HEK293 (cell line): ENCODE data around the gene TANC1.

Experiments used
- GFI1B ChIP-seq: fragments of 450-650 bp; formaldehyde crosslinking; IDR thresholded peaks from 2 replicates; pipeline ENCODE4 v1.5.1; 2016; ENCODE audit warnings: missing biosample characterization, missing genetic modification characterization
- MYNN ChIP-seq: fragments of 450-650 bp; formaldehyde crosslinking; IDR thresholded peaks from 2 replicates; pipeline ENCODE4 v1.5.1; 2016; ENCODE audit warnings: missing biosample characterization, missing genetic modification characterization, borderline replicate concordance
- ZBTB20 ChIP-seq: fragments of 450-650 bp; formaldehyde crosslinking; IDR thresholded peaks from 2 replicates; pipeline ENCODE4 v1.5.1; 2016; ENCODE audit warnings: missing biosample characterization, missing genetic modification characterization
- ZBTB7A ChIP-seq: fragments of 450-650 bp; formaldehyde crosslinking; IDR thresholded peaks from 2 replicates; pipeline ENCODE4 v1.5.1; 2016; ENCODE audit warnings: low read depth, missing biosample characterization, missing genetic modification characterization
- ZFHX2 ChIP-seq: fragments of 450-650 bp; formaldehyde crosslinking; conservative IDR thresholded peaks from 2 replicates; pipeline ENCODE4 v1.5.1; 2016; ENCODE audit warnings: missing biosample characterization, missing genetic modification characterization
- ZNF341 ChIP-seq: fragments of 450-650 bp; formaldehyde crosslinking; IDR thresholded peaks from 2 replicates; pipeline ENCODE4; 2016; ENCODE audit warnings: low read depth, missing biosample characterization, missing genetic modification characterization
- ZNF544 ChIP-seq: fragments of 450-650 bp; formaldehyde crosslinking; IDR thresholded peaks from 2 replicates; pipeline ENCODE4 v1.5.0; 2017; ENCODE audit warnings: missing biosample characterization, missing genetic modification characterization
- ZNF707 ChIP-seq: fragments of 450-650 bp; formaldehyde crosslinking; IDR thresholded peaks from 2 replicates; pipeline ENCODE4 v1.5.1; 2016; ENCODE audit warnings: missing biosample characterization, missing genetic modification characterization
- TF ChIP-seq, protein P1 (sequence below): IDR thresholded peaks from 2 replicates; pipeline ENCODE4 v1.6.1; 2011; ENCODE audit warnings: mild to moderate bottlenecking, low read depth, low read length, borderline replicate concordance
- TF ChIP-seq, protein P2 (sequence below): fragments of 450-650 bp; formaldehyde crosslinking; IDR thresholded peaks from 2 replicates; pipeline ENCODE4 v1.5.1; 2016; ENCODE audit warnings: missing biosample characterization, missing genetic modification characterization
- TF ChIP-seq, protein P3 (sequence below): fragments of 450-650 bp; formaldehyde crosslinking; IDR thresholded peaks from 2 replicates; pipeline ENCODE4 v1.5.1; 2016; ENCODE audit warnings: missing biosample characterization, missing genetic modification characterization
- TF ChIP-seq, protein P4 (sequence below): fragments of 450-650 bp; formaldehyde crosslinking; IDR thresholded peaks from 2 replicates; pipeline ENCODE4 v1.5.1; 2016; ENCODE audit warnings: missing biosample characterization, missing genetic modification characterization

DNA sequence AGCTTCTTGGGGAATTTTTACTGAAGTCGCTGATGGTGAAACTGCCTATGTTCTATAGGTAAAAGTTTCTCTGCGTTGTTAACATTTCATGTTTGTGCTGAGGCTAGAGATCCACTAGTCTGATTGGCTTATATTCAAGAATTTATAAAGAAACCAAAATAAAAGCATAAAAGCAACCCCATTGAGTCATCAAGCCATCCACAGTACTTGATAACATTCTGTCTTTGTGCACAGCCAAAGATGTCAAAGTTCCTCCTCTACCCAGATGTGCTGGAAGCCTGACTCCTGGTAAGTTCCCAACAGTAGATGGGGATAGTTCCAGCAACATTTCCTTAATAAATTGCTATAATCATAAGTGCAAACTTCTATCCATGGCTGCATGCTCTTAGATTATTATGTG, 107.8 kb downstream of the TANC1 start:
- TF ChIP-seq ZNF341 (tag by site-specific recombination) (no peak), ZFHX2 (no peak), ZNF707 (no peak), ZNF544 (tag by site-specific recombination) (no peak), ZBTB7A (tag by site-specific recombination) (no peak), MYNN (no peak), GFI1B (no peak), ZBTB20 (tag by site-specific recombination) (no peak)
- TF ChIP-seq, protein P1, sequence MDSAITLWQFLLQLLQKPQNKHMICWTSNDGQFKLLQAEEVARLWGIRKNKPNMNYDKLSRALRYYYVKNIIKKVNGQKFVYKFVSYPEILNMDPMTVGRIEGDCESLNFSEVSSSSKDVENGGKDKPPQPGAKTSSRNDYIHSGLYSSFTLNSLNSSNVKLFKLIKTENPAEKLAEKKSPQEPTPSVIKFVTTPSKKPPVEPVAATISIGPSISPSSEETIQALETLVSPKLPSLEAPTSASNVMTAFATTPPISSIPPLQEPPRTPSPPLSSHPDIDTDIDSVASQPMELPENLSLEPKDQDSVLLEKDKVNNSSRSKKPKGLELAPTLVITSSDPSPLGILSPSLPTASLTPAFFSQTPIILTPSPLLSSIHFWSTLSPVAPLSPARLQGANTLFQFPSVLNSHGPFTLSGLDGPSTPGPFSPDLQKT = no peak
- TF ChIP-seq, protein P2, sequence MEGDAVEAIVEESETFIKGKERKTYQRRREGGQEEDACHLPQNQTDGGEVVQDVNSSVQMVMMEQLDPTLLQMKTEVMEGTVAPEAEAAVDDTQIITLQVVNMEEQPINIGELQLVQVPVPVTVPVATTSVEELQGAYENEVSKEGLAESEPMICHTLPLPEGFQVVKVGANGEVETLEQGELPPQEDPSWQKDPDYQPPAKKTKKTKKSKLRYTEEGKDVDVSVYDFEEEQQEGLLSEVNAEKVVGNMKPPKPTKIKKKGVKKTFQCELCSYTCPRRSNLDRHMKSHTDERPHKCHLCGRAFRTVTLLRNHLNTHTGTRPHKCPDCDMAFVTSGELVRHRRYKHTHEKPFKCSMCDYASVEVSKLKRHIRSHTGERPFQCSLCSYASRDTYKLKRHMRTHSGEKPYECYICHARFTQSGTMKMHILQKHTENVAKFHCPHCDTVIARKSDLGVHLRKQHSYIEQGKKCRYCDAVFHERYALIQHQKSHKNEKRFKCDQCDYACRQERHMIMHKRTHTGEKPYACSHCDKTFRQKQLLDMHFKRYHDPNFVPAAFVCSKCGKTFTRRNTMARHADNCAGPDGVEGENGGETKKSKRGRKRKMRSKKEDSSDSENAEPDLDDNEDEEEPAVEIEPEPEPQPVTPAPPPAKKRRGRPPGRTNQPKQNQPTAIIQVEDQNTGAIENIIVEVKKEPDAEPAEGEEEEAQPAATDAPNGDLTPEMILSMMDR (tag by site-specific recombination) = no peak
- TF ChIP-seq, protein P3, sequence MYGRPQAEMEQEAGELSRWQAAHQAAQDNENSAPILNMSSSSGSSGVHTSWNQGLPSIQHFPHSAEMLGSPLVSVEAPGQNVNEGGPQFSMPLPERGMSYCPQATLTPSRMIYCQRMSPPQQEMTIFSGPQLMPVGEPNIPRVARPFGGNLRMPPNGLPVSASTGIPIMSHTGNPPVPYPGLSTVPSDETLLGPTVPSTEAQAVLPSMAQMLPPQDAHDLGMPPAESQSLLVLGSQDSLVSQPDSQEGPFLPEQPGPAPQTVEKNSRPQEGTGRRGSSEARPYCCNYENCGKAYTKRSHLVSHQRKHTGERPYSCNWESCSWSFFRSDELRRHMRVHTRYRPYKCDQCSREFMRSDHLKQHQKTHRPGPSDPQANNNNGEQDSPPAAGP = no peak
- TF ChIP-seq, protein P4, sequence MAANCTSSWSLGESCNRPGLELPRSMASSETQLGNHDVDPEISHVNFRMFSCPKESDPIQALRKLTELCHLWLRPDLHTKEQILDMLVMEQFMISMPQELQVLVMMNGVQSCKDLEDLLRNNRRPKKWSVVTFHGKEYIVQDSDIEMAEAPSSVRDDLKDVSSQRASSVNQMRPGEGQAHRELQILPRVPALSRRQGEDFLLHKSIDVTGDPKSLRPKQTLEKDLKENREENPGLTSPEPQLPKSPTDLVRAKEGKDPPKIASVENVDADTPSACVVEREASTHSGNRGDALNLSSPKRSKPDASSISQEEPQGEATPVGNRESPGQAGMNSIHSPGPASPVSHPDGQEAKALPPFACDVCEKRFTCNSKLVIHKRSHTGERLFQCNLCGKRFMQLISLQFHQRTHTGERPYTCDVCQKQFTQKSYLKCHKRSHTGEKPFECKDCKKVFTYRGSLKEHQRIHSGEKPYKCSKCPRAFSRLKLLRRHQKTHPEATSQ (tag by site-specific recombination) = no peak
